HG02885 (cell line): ENCODE data around the gene ANTXRL.
"Not testable (repeated sequence)": the region's sequence is repeated elsewhere in the genome, so short reads cannot be mapped to it uniquely, and the experiment has no call there.

Experiments used
- ATAC-seq: cut with Tn5 transposase; IDR thresholded peaks from one replicate; pipeline ENCODE4 v1.9.1; 2021; ENCODE audit warnings: mild to moderate bottlenecking; ENCODE audit not compliant: unreplicated experiment, poor library complexity

Gene ANTXRL

GRCh38 chr10:46305079-46305818, 18.5 kb downstream of the ANTXRL start:
- no peak for ATAC-seq

- ATAC-seq, result no peak
These were observed 19.2 kb downstream of the ANTXRL start for GRCh38 chr10:46305986-46306385.

GRCh38 chr10:46306516-46307184, 19.9 kb downstream of the ANTXRL start:
- ATAC-seq, result no peak

- ATAC-seq, result no peak
These were observed 20.7 kb downstream of the ANTXRL start for GRCh38 chr10:46307281-46308112.

- ATAC-seq, result no peak
These were observed 21.3 kb downstream of the ANTXRL start for GRCh38 chr10:46308113-46308415.

GRCh38 chr10:46308666-46309450, 22.1 kb downstream of the ANTXRL start:
- ATAC-seq, result no peak

GRCh38 chr10:46309511-46310142, 22.8 kb downstream of the ANTXRL start:
- ATAC-seq, result no peak

- no peak for ATAC-seq
These were observed 23.3 kb downstream of the ANTXRL start for GRCh38 chr10:46310143-46310514.

- no peak for ATAC-seq
These were observed 24.1 kb downstream of the ANTXRL start for GRCh38 chr10:46310851-46311250.

GRCh38 chr10:46311501-46311951, 24.7 kb downstream of the ANTXRL start:
- ATAC-seq, result no peak

- not testable (repeated sequence) for ATAC-seq
These were observed 25.2 kb downstream of the ANTXRL start for GRCh38 chr10:46311961-46312431.

GRCh38 chr10:46312953-46313352, 26.2 kb downstream of the ANTXRL start:
- ATAC-seq, result no peak

GRCh38 chr10:46314071-46314470, 27.3 kb downstream of the ANTXRL start:
- no peak for ATAC-seq

GRCh38 chr10:46315071-46315860, 28.5 kb downstream of the ANTXRL start:
- not testable (repeated sequence) for ATAC-seq

GRCh38 chr10:46317370-46317769, 30.6 kb downstream of the ANTXRL start:
- ATAC-seq, result no peak

- ATAC-seq, result no peak
These were observed 31.1 kb downstream of the ANTXRL start for GRCh38 chr10:46317889-46318288.

- no peak for ATAC-seq
These were observed 32.0 kb downstream of the ANTXRL start for GRCh38 chr10:46318799-46319198.

GRCh38 chr10:46319389-46319788, 32.6 kb downstream of the ANTXRL start:
- no peak for ATAC-seq

GRCh38 chr10:46321770-46322169, 35.0 kb downstream of the ANTXRL start:
- ATAC-seq, result no peak
